Measurements from ENCODE around the gene PPIB.

GRCh38 chr15:64144565-64145281, 18.1 kb downstream of the PPIB start:
- TF ChIP-seq CTBP1 (IDR thresholded peaks at IDR 0.05; ENCODE audit: borderline replicate concordance) = no peak
- no peak for TF ChIP-seq NFRKB (IDR thresholded peaks at IDR 0.05)
- TF ChIP-seq FOXA1 (IDR thresholded peaks at IDR 0.05) = no peak
- TF ChIP-seq SP1 (IDR thresholded peaks at IDR 0.05) = no peak
